ENCODE measurements around the gene USP20.

USP20 gene

GRCh38 chr9:129812385-129812784 is 22.9 kb upstream of the USP20 start:
- Mint-ChIP-seq H3K36me3 (ENCODE audit: low read depth) (peaks cover 100% of the 10 kb centered on the region), H3K4me3 (no peak overlapping the region), H3K4me1 (ENCODE audit: low read depth) (peaks cover 38% of the 10 kb centered on the region), H3K27me3 (no peaks in the 10 kb centered on the region), H3K9me3 (no peaks in the 10 kb centered on the region), H3K27ac (no peak overlapping the region)
- intact Hi-C loops (cut with micrococcal nuclease): no loop called here

DNA sequence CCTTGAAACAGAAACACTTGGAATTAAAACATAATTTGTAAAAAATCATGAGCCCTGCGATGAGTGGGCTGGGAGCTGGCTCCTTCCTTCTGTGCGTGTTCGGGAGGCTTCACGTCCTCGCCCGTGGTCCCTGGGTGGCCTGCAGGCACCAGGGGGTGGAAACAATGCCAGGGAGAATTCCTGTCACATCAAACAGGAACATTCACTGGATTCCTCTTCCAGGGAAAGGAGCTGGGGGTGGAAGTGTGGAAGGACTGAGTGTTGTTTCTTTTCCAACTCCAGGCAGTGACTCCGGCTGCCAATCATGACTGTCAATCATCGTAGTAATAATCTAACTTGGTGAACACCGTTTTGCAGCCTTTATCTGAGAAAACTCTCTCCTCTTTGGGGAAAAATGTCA is 21.6 kb upstream of the USP20 start:
- Mint-ChIP-seq H3K9me3 (no peaks in the 10 kb centered on the region), H3K27me3 (no peaks in the 10 kb centered on the region), H3K4me3 (no peak overlapping the region), H3K36me3 (ENCODE audit: low read depth) (peaks cover 100% of the 10 kb centered on the region), H3K4me1 (ENCODE audit: low read depth) (peaks cover 51% of the 10 kb centered on the region), H3K27ac (no peak overlapping the region)
- intact Hi-C loops (cut with micrococcal nuclease): no loop called here

DNA sequence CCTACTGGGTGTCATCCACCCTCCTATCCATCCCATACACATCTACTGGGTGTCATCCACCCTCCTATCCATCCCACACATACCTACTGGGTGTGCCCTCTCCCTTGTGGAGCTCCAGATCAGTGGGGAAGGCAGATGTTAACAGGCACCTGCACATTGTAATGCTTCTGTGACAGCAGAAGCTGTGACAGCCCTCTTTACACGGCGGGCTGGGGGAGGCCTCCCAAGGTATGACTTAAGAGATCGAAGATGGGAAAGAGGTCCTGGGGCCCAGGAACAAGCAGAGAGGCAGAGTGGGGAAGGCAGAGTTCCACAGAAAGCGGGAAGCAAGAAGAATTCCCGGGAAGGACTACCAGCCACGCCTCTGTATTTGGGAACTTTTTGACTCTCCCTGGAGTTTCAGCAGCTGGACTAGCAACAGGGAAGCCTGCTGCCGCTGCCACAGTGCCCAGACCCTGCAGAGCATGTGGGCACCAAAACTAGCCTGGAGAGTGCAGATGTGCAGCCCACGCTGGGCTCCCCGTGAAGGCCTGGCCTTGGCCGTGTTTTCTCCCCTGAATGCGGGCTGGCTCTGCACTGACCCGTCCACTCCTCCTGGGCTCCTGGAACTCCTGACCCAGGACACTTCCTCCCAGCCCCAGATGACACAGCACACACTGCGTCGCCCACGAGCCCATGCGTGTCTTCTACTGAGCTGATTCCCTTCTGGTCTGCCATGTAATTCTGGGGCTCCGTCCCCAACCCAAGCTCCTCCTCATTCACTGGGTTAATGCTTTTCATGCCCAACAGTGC is 20.6 kb upstream of the USP20 start:
- H3K36me3 Mint-ChIP-seq (ENCODE audit: low read depth): peaks cover 99% of the 10 kb centered on the region
- H3K9me3 Mint-ChIP-seq: no peaks in the 10 kb centered on the region
- no peak overlapping the region for H3K4me3 Mint-ChIP-seq
- no peaks in the 10 kb centered on the region for H3K27me3 Mint-ChIP-seq
- H3K4me1 Mint-ChIP-seq (ENCODE audit: low read depth): peaks cover 57% of the 10 kb centered on the region
- peak overlapping the region; percentile 40 for H3K27ac Mint-ChIP-seq
- intact Hi-C loops (cut with micrococcal nuclease): no loop called here

- Mint-ChIP-seq H3K4me3 (no peak overlapping the region), H3K27me3 (no peaks in the 10 kb centered on the region), H3K27ac (peak overlapping the region; percentile 40), H3K9me3 (no peaks in the 10 kb centered on the region), H3K4me1 (ENCODE audit: low read depth) (peaks cover 57% of the 10 kb centered on the region), H3K36me3 (ENCODE audit: low read depth) (peaks cover 96% of the 10 kb centered on the region)
- intact Hi-C loops (cut with micrococcal nuclease): no loop called here
Measured at GRCh38 chr9:129815278-129815677, 20.0 kb upstream of the USP20 start.

GRCh38 chr9:129816501-129817435 is 18.5 kb upstream of the USP20 start:
- Mint-ChIP-seq H3K4me1 (ENCODE audit: low read depth) (peaks cover 57% of the 10 kb centered on the region), H3K9me3 (no peaks in the 10 kb centered on the region), H3K27me3 (no peaks in the 10 kb centered on the region), H3K36me3 (ENCODE audit: low read depth) (peaks cover 96% of the 10 kb centered on the region), H3K4me3 (no peak overlapping the region), H3K27ac (peak overlapping the region; percentile 69)
- intact Hi-C loops (cut with micrococcal nuclease): no loop called here

DNA sequence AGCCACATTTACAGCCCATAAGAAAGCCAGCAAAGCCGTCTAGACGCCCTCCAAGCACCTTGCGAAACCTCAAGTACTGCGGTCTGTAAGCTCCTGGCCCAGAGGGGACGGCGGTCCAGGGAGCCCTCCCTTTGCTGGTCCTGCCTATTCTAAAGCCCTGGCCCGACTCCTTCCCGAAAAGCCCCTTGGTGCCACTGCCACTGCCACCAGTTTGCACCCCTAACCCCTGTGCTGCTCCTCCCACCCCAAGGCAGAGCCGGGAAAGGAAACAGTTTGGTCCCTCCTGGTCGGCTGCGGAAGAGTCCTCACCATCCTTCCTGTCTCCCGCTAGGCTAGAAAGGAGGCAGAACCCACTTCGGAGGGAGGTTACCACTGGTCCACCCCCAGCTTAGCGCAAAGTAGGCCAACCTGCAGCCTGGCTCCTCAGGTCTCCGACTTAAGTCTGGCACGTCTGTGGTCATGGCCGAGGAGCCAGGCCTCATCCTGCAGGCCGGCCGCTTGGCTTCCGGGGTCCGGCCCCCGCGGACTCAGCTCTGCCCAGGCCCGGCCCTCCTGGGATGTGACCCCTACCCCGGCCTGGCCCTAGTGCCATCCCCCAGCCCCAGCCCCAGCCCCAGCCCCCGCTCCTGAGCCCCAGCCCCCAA is 12.2 kb upstream of the USP20 start:
- peaks cover 25% of the 10 kb centered on the region for H3K4me1 Mint-ChIP-seq (ENCODE audit: low read depth)
- peaks cover 67% of the 10 kb centered on the region for H3K36me3 Mint-ChIP-seq (ENCODE audit: low read depth)
- peak overlapping the region; percentile 89 for H3K4me3 Mint-ChIP-seq
- H3K9me3 Mint-ChIP-seq: no peaks in the 10 kb centered on the region
- H3K27ac Mint-ChIP-seq: peak overlapping the region; percentile 83
- intact Hi-C loops (cut with micrococcal nuclease): no loop called here
- no peaks in the 10 kb centered on the region for H3K27me3 Mint-ChIP-seq

- peaks cover 20% of the 10 kb centered on the region for H3K4me1 Mint-ChIP-seq (ENCODE audit: low read depth)
- peak overlapping the region; percentile 89 for H3K4me3 Mint-ChIP-seq
- intact Hi-C loops (cut with micrococcal nuclease): no loop called here
- H3K27me3 Mint-ChIP-seq: no peaks in the 10 kb centered on the region
- H3K27ac Mint-ChIP-seq: peak overlapping the region; percentile 83
- H3K9me3 Mint-ChIP-seq: no peaks in the 10 kb centered on the region
- H3K36me3 Mint-ChIP-seq (ENCODE audit: low read depth): peaks cover 67% of the 10 kb centered on the region
Measured at GRCh38 chr9:129823542-129823934, 11.7 kb upstream of the USP20 start.

DNA sequence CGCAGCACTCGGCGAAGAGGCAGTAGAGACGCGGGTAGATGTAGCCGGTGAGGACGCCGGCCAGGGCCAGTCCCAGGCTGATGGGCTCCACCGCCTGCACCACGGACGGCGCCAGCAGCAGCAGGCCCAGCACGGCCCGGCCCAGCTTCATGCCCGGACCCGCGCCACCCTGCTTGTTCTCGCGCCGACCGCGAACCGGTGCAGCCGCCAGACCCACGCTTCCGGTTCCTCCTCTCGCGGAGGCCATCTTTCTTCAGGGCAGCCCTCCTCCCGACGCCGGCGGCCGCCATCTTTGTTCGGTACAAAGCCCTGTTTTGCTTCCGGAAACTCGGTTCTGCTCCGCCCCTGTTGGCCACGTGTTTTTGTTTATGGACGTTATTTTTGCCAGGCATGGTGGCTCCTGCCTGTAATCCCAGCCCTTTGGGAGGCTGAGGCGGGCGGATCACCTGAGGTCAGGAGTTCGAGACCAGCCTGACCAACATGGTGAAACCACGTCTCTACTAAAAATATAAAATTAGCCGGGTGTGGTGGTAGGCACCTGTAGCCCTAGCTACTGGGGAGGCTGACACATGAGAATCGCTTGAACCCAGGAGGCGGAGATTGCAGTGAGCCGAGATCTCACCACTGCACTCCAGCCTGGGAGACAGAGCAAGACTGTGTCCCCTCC is 11.2 kb upstream of the USP20 start, which contains the start of gene TOR1A:
TOR1A (minus strand) TSS at position 202 of the 667 bp plus-strand sequence; CDS start at position 151, 51 bp downstream.
- Mint-ChIP-seq H3K4me1 (ENCODE audit: low read depth) (peaks cover 14% of the 10 kb centered on the region), H3K36me3 (ENCODE audit: low read depth) (peaks cover 67% of the 10 kb centered on the region), H3K27me3 (no peaks in the 10 kb centered on the region), H3K9me3 (no peaks in the 10 kb centered on the region), H3K4me3 (peak within 1 kb of the TSS; percentile 89), H3K27ac (peak within 1 kb of the TSS; percentile 83)
- intact Hi-C loops (cut with micrococcal nuclease): loop anchor here (1.0 kb wide), 1 partner anchor 11 kb away; the partner anchor contains the start of genes C9orf78 and USP20

DNA sequence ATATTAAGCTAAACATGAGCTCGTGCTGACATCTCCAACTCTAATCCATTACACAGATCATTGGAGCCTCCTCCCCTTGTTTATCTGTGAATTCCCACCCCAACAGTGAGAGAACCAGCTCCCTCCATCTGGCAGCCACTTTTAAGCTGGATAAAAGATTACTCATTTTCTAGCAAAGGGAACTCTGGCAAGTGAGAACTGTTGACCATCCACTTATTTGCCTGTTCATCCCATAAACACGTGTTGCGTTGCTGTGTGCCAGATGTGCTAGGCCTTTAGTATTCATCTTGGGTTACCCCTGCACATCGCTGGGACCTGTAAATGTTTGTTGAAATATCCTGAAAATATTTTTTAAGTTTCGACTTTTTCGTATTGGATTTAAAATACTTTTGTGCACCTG is 8.9 kb upstream of the USP20 start:
- Mint-ChIP-seq H3K4me3 (no peak overlapping the region), H3K4me1 (ENCODE audit: low read depth) (peaks cover 12% of the 10 kb centered on the region)

DNA sequence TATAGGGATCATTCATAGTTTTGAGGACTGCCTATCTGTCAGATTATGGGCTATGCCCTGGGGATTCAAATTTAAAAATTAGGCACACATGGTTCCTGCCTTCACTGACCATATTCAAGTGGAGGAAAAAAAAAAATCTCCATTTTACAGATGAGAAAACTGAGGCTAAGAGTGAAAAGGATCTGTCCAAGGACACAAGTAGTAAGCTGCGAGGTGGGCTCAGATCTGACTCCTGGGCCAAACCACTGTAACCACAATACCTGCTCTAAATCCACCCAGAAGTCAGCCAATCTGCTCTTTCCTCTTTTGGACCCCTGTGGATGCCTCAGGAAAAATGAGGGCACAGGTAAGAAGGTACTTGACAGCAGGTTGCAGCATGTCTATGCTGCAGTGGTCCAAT is 8.5 kb upstream of the USP20 start:
- H3K4me1 Mint-ChIP-seq (ENCODE audit: low read depth): peaks cover 12% of the 10 kb centered on the region
- no peak overlapping the region for H3K27ac Mint-ChIP-seq
- no peaks in the 10 kb centered on the region for H3K27me3 Mint-ChIP-seq
- H3K9me3 Mint-ChIP-seq: no peaks in the 10 kb centered on the region
- H3K36me3 Mint-ChIP-seq (ENCODE audit: low read depth): peaks cover 70% of the 10 kb centered on the region
- H3K4me3 Mint-ChIP-seq: no peak overlapping the region
- intact Hi-C loops (cut with micrococcal nuclease): no loop called here

More for the DNA sequence above, 8.9 kb upstream of the USP20 start:
- no peak overlapping the region for H3K27ac Mint-ChIP-seq
- H3K9me3 Mint-ChIP-seq: no peaks in the 10 kb centered on the region
- H3K27me3 Mint-ChIP-seq: no peaks in the 10 kb centered on the region
- H3K36me3 Mint-ChIP-seq (ENCODE audit: low read depth): peaks cover 70% of the 10 kb centered on the region
- intact Hi-C loops (cut with micrococcal nuclease): no loop called here

DNA sequence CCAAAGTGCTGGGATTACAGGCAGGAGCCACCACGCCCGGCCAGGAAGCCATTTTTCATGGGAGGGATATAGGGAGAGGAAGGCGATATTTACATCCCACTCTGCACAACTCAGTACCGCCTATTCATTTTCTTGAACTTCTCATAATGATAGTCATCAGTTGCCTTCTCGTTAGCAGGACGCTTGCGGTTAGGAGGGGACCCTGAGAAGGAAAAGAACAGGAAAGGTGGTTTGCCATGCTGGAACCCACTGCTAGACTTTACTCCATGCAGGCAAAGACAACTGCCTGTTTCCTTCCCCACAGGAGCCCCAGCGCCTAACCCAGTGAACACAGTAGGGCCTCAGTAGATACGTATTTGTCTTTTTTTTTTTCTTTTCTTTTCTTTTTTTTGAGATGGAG is 7.2 kb upstream of the USP20 start:
- Mint-ChIP-seq H3K36me3 (ENCODE audit: low read depth) (peaks cover 69% of the 10 kb centered on the region), H3K27ac (no peak overlapping the region)
- intact Hi-C loops (cut with micrococcal nuclease): no loop called here

DNA sequence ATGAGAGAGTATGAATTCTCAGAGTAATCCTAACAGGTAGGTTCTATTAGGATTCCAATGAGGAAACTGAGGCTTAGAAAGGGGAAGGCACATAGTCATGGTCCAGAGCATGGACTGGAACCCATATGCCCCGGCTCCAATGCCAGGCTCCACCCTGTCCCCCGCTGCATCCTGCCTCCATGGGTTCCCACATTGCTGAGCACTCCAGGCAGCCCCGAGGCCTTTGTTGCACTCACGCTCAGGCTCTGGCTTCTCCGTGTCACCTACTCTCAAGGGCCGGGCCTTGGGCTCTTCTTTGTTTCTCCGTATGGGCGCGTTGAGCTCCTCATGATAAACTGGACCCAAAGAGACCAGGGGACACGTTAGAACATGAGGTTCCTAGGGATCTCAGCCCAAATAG is 6.3 kb upstream of the USP20 start:
- H3K36me3 Mint-ChIP-seq (ENCODE audit: low read depth): peaks cover 72% of the 10 kb centered on the region
- no peaks in the 10 kb centered on the region for H3K27me3 Mint-ChIP-seq
- peaks cover 9% of the 10 kb centered on the region for H3K4me1 Mint-ChIP-seq (ENCODE audit: low read depth)
- no peak overlapping the region for H3K4me3 Mint-ChIP-seq
- no peaks in the 10 kb centered on the region for H3K9me3 Mint-ChIP-seq
- no peak overlapping the region for H3K27ac Mint-ChIP-seq
- intact Hi-C loops (cut with micrococcal nuclease): no loop called here

More for the DNA sequence above, 7.2 kb upstream of the USP20 start:
- Mint-ChIP-seq H3K27me3 (no peaks in the 10 kb centered on the region), H3K4me1 (ENCODE audit: low read depth) (peaks cover 2% of the 10 kb centered on the region), H3K9me3 (no peaks in the 10 kb centered on the region), H3K4me3 (no peak overlapping the region)

GRCh38 chr9:129832982-129833381 is 2.3 kb upstream of the USP20 start:
- peaks cover 76% of the 10 kb centered on the region for H3K36me3 Mint-ChIP-seq (ENCODE audit: low read depth)
- H3K27me3 Mint-ChIP-seq: no peaks in the 10 kb centered on the region
- no peak overlapping the region for H3K4me3 Mint-ChIP-seq
- intact Hi-C loops (cut with micrococcal nuclease): no loop called here
- H3K27ac Mint-ChIP-seq: no peak overlapping the region
- no peaks in the 10 kb centered on the region for H3K9me3 Mint-ChIP-seq
- peaks cover 37% of the 10 kb centered on the region for H3K4me1 Mint-ChIP-seq (ENCODE audit: low read depth)

Data from dendritic cell treated with granulocyte-macrophage colony-stimulating factor and Interleukin-4, amounts not matched to agents 40 ng/mL and 50 ng/mL, for 4 days (primary cell).